Body of pancreas (tissue), 4 donors: ENCODE results near the gene GNG4. TPM values are rescaled to one million over a fixed set of nuclear protein-coding genes. Genes with fewer than 3 reads are reported as not detected.
"Not testable (repeated sequence)": the region's sequence is repeated elsewhere in the genome, so short reads cannot be mapped to it uniquely, and the experiment has no call there.

Source experiments
- ATAC-seq: fragments of 150-250 bp; one replicate; pipeline ENCODE4 v1.9.1; 2016
- DNase-seq, 4 donors: peaks; one replicate each; pipeline ENCODE4 v3.0.0-alpha.2; 2019
- H3K27ac ChIP-seq, 4 donors: fragments of 200-600 bp; sonication (generic); 1 replicate in 3 of 4; 2 replicates in 1 of 4; pipeline versions ENCODE4 v1.5.1 to v1.6.1; 2016 to 2019; ENCODE audit warnings: mild to moderate bottlenecking in 1 of 4, mixed read lengths in 1 of 4, moderate library complexity in 1 of 4
- H3K27me3 ChIP-seq, 2 donors: fragments of 200-600 bp; sonication (generic); one replicate each; pipeline ENCODE4 v1.6.0; 2016; ENCODE audit warnings: mild to moderate bottlenecking in 1 of 2
- H3K36me3 ChIP-seq, 2 donors: fragments of 200-600 bp; sonication (generic); replicated peaks in 1 of 2; 2 replicates each; pipeline ENCODE4 v1.5.1; 2016; ENCODE audit warnings: low read depth in 2 of 2; ENCODE audit not compliant: insufficient read depth in 1 of 2
- H3K4me1 ChIP-seq: fragments of 200-600 bp; sonication (generic); one replicate; pipeline ENCODE4 v1.6.0; 2016
- H3K4me3 ChIP-seq, 2 donors: fragments of 200-600 bp; sonication (generic); 1 replicate in 1 of 2; 2 replicates in 1 of 2; pipeline ENCODE4 v1.5.1; 2016 to 2019
- H3K9me3 ChIP-seq, 3 donors: fragments of 200-600 bp; sonication (generic); 1 replicate in 2 of 3; 2 replicates in 1 of 3; pipeline ENCODE4 v1.5.1; 2016
- CTCF ChIP-seq, 7 experiments: fragments of 450-650 bp in 4 of 7; fragments of 200-600 bp in 3 of 7; sonication (generic) in 3 of 7; IDR thresholded peaks; one replicate each; pipeline ENCODE4 v1.5.1; 2016 to 2019; ENCODE audit warnings: antibody characterized with exemption in 7 of 7
- POLR2A ChIP-seq, 3 donors: fragments of 450-650 bp; IDR thresholded peaks; one replicate each; pipeline ENCODE4 v1.6.1; 2016; ENCODE audit warnings: antibody characterized with exemption in 3 of 3, mild to moderate bottlenecking in 2 of 3
- WGBS, 2 donors: methylation state at CpG; one replicate each; pipeline ENCODE4 v1.1.5; 2017; 5-methylcytosine and 5-hydroxymethylcytosine counted together
- intact Hi-C: fragments of 100-400 bp; cut with DNase I; formaldehyde crosslinking; loops from one replicate; pipeline ENCODE4 v1.15.1; 2023
- total RNA-seq, 2 donors: library from RNA; depleted of rRNA; stranded (reverse); fragments of >200 nt; gene quantifications; one replicate each; pipeline ENCODE4 v1.1.0, GENCODE V29; 2016

Gene GNG4
- total RNA-seq, 2 donors from 2014 or later, result 0.66 to 3.1 TPM

GRCh38 chr1:235625340-235625739 is 24.2 kb downstream of the GNG4 start:
- no peaks in the 10 kb centered on the region for H3K36me3 ChIP-seq
- no peak overlapping the region for H3K4me3 ChIP-seq
- H3K4me1 ChIP-seq, result no peaks in the 10 kb centered on the region
- intact Hi-C loops, result no loop called here
- no peaks in the 10 kb centered on the region for H3K27me3 ChIP-seq
- H3K9me3 ChIP-seq, result no peaks in the 10 kb centered on the region
- no peak overlapping the region for H3K27ac ChIP-seq
- DNase-seq (no peak), ATAC-seq (no peak)
- no peak for TF ChIP-seq CTCF (IDR thresholded peaks at IDR 0.05)
- no peak for TF ChIP-seq POLR2A (IDR thresholded peaks at IDR 0.05)
- 85 to 88% methylated on average over 3 of the region's 3 CpGs for WGBS, 2 donors

GRCh38 chr1:235624721-235625333 is 24.8 kb downstream of the GNG4 start:
- no peaks in the 10 kb centered on the region for H3K36me3 ChIP-seq
- DNase-seq, result no peak
- intact Hi-C loops, result no loop called here
- H3K4me3 ChIP-seq, result no peak overlapping the region
- H3K9me3 ChIP-seq, result no peaks in the 10 kb centered on the region
- no peaks in the 10 kb centered on the region for H3K4me1 ChIP-seq
- 27 to 45% methylated on average over 8 of the region's 8 CpGs for WGBS, 2 donors
- ATAC-seq, result no peak
- H3K27me3 ChIP-seq, result no peaks in the 10 kb centered on the region
- H3K27ac ChIP-seq, result no peak overlapping the region
- TF ChIP-seq CTCF (IDR thresholded peaks at IDR 0.05) (no peak), POLR2A (IDR thresholded peaks at IDR 0.05) (no peak)

GRCh38 chr1:235622936-235623779 is 26.4 kb downstream of the GNG4 start:
- no peak overlapping the region for H3K27ac ChIP-seq
- 76 to 77% methylated on average over 18 of the region's 18 CpGs for WGBS, 2 donors

GRCh38 chr1:235619149-235619548 is 30.4 kb downstream of the GNG4 start:
- H3K36me3 ChIP-seq, intact Hi-C loops, H3K27ac ChIP-seq, DNase-seq, H3K9me3 ChIP-seq, H3K4me1 ChIP-seq, ATAC-seq, H3K4me3 ChIP-seq, H3K27me3 ChIP-seq: not testable (repeated sequence)
- 63 to 84% methylated on average over 2 of the region's 2 CpGs for WGBS, 2 donors

More at GRCh38 chr1:235622936-235623779, 26.4 kb downstream of the GNG4 start:
- H3K27me3 ChIP-seq, result no peaks in the 10 kb centered on the region
- DNase-seq (no peak), ATAC-seq (no peak)
- H3K4me1 ChIP-seq, result no peaks in the 10 kb centered on the region
- TF ChIP-seq POLR2A (IDR thresholded peaks at IDR 0.05), result no peak
- TF ChIP-seq CTCF (IDR thresholded peaks at IDR 0.05), result no peak
- H3K36me3 ChIP-seq, result no peaks in the 10 kb centered on the region
- H3K9me3 ChIP-seq, result no peaks in the 10 kb centered on the region
- intact Hi-C loops, result no loop called here
- H3K4me3 ChIP-seq, result no peak overlapping the region

GRCh38 chr1:235617808-235618207 is 31.8 kb downstream of the GNG4 start:
- intact Hi-C loops, result no loop called here

More at GRCh38 chr1:235617808-235618207, 31.8 kb downstream of the GNG4 start:
- H3K4me3 ChIP-seq, result no peak overlapping the region
- no peaks in the 10 kb centered on the region for H3K27me3 ChIP-seq
- no peak overlapping the region for H3K27ac ChIP-seq
- H3K9me3 ChIP-seq, result no peaks in the 10 kb centered on the region
- 86 to 96% methylated on average over 3 of the region's 3 CpGs for WGBS, 2 donors
- no peaks in the 10 kb centered on the region for H3K36me3 ChIP-seq
- no peak for DNase-seq
- ATAC-seq, result no peak
- H3K4me1 ChIP-seq, result no peaks in the 10 kb centered on the region
- TF ChIP-seq CTCF (IDR thresholded peaks at IDR 0.05), result no peak
- no peak for TF ChIP-seq POLR2A (IDR thresholded peaks at IDR 0.05)
